Suprapubic skin (tissue), 4 donors: ENCODE data around the gene C16orf89.

Experiments used
- EP300 ChIP-seq: sonication (generic); formaldehyde crosslinking; IDR thresholded peaks from one replicate; pipeline ENCODE4 v1.6.1; 2017; ENCODE audit warnings: antibody characterized with exemption
- POLR2A ChIP-seq, 2 donors: fragments of 450-650 bp; IDR thresholded peaks; one replicate each; pipeline ENCODE4 v1.6.1; 2017; ENCODE audit warnings: antibody characterized with exemption in 2 of 2, mild to moderate bottlenecking in 2 of 2, moderate library complexity in 2 of 2
- POLR2AphosphoS5 ChIP-seq, 3 donors: sonication (generic); formaldehyde crosslinking; IDR thresholded peaks; one replicate each; pipeline ENCODE4 v1.6.1; 2017; ENCODE audit warnings: antibody characterized with exemption in 3 of 3
- TF ChIP-seq, protein P1 (sequence below), 2 donors: fragments of 200-600 bp in 1 of 2; fragments of 450-650 bp in 1 of 2; sonication (generic) in 1 of 2; IDR thresholded peaks; one replicate each; pipeline ENCODE4 v1.5.1; 2016 to 2019; ENCODE audit warnings: antibody characterized with exemption in 2 of 2, mild to moderate bottlenecking in 1 of 2, moderate library complexity in 1 of 2

DNA sequence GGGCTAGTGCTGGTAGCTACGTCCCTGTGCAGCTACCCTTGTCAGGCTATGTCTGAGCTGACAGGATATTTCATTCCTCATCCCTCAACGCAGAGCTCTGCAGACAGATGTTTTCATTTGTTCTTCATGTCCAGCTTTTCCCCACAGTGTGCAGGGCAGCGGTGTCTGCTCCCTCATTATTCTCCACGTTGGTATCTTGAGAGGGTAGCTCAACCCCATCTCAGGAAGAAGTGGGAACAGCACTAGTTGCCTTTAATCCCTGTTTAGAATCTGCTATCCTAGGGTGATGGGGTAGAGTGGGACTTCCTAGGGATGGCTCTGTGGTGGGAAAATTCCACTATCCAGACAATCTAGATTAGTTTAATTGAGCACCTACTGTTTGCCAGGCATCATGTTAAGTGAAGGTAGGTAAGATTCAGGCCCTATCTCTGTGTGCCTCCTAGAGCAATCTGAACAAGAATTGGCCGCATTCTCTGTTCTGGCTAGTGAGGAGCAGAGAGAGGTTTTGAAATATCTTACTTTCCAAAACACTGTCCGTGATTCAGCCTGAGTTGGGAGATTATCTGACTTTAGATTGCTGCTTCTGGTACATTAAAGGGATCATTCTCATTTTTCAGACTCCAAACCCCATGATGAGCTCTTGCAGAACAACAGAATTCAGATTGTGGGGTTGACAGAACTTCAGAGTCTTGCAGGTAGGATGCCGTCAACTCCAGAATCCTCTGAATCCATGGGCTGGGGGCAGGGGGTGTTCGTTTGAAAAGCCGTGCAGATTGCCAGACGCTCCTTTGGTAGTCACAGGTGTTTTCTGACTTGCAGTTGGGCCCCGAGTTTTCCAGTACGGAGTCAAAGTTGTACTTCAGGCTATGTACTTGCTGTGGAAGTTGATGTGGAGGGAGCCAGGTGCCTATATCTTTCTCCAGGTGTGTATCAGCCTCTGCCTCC lies 6.8 kb upstream of the C16orf89 start:
- TF ChIP-seq, protein P1, sequence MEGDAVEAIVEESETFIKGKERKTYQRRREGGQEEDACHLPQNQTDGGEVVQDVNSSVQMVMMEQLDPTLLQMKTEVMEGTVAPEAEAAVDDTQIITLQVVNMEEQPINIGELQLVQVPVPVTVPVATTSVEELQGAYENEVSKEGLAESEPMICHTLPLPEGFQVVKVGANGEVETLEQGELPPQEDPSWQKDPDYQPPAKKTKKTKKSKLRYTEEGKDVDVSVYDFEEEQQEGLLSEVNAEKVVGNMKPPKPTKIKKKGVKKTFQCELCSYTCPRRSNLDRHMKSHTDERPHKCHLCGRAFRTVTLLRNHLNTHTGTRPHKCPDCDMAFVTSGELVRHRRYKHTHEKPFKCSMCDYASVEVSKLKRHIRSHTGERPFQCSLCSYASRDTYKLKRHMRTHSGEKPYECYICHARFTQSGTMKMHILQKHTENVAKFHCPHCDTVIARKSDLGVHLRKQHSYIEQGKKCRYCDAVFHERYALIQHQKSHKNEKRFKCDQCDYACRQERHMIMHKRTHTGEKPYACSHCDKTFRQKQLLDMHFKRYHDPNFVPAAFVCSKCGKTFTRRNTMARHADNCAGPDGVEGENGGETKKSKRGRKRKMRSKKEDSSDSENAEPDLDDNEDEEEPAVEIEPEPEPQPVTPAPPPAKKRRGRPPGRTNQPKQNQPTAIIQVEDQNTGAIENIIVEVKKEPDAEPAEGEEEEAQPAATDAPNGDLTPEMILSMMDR (IDR thresholded peaks at IDR 0.05) = no peak
- TF ChIP-seq POLR2A (IDR thresholded peaks at IDR 0.05) = no peak
- TF ChIP-seq EP300 = no peak
- no peak for TF ChIP-seq POLR2AphosphoS5 (IDR thresholded peaks at IDR 0.05)
